Coronary artery (tissue), 2 donors: ENCODE data around the gene TCEAL2.
"Not testable (repeated sequence)": the region's sequence is repeated elsewhere in the genome, so short reads cannot be mapped to it uniquely, and the experiment has no call there.

Source experiments
- DNase-seq: peaks from one replicate; pipeline ENCODE4 v3.0.0-alpha.2; 2017; ENCODE audit warnings: low spot score
- H3K27ac ChIP-seq, 2 donors: fragments of 200-600 bp; sonication (generic); one replicate each; pipeline ENCODE4 v1.5.1; 2016 to 2019
- H3K4me3 ChIP-seq: fragments of 200-600 bp; sonication (generic); 2 replicates; pipeline ENCODE4 v1.5.1; 2016; ENCODE audit warnings: mild to moderate bottlenecking, moderate library complexity
- TF ChIP-seq, protein P1 (sequence below): fragments of 200-600 bp; sonication (generic); IDR thresholded peaks from one replicate; pipeline ENCODE4 v1.5.1; 2019; ENCODE audit warnings: antibody characterized with exemption

Gene TCEAL2

DNA sequence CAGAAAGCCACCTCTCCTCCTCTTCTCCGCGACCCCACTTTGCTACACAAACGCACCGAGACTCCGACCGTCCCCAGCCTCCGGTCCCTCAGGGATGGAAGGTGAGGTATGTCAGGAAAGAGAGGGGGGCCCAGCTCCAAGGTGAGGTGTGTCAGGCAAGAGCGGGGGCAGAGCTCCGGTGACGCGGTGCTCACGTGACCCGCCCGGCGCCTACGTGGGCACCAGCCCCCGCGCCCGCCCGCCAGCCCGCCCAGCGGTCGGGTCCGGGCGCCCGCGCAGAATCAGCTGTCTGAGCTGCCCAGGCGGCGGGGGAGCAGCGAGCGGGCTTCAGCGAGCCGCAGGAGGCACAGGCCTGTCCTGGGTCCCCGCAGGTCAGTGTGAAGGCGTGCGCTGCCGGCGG, at the start of gene TCEAL2:
TCEAL2 (plus strand) TSS at position 244 of the 400 bp plus-strand sequence. CDS start 1,152 bp downstream, outside the sequence.
- Histone ChIP-seq H3K27ac (peak within 1 kb of the TSS; percentile 37 to 68), H3K4me3 (peak within 1 kb of the TSS; percentile 64)
- DNase-seq, result not testable (repeated sequence)

DNA sequence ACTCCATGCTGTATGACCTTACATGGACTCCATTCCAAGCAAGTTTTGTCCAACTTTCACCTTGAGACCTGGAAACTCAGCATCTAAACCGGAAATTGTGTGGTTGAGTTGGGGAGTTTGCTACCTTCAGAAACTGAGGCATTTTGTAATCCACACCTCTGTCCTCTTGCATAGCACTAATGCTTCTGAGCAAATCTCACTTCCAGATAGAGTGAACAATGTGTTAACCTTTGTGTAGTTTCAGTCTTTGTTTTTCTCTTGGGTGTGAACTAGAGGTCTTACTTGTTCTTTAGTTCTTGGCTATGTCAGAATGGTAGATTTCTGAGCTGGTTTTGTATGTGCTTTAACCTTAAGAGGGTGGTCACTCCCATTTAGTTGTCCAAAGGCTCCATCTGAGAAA, 48.1 kb upstream of the TCEAL2 start:
- TF ChIP-seq, protein P1, sequence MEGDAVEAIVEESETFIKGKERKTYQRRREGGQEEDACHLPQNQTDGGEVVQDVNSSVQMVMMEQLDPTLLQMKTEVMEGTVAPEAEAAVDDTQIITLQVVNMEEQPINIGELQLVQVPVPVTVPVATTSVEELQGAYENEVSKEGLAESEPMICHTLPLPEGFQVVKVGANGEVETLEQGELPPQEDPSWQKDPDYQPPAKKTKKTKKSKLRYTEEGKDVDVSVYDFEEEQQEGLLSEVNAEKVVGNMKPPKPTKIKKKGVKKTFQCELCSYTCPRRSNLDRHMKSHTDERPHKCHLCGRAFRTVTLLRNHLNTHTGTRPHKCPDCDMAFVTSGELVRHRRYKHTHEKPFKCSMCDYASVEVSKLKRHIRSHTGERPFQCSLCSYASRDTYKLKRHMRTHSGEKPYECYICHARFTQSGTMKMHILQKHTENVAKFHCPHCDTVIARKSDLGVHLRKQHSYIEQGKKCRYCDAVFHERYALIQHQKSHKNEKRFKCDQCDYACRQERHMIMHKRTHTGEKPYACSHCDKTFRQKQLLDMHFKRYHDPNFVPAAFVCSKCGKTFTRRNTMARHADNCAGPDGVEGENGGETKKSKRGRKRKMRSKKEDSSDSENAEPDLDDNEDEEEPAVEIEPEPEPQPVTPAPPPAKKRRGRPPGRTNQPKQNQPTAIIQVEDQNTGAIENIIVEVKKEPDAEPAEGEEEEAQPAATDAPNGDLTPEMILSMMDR, result no peak
- no peak for DNase-seq
- Histone ChIP-seq H3K4me3 (no peak overlapping the region), H3K27ac (no peak overlapping the region)

DNA sequence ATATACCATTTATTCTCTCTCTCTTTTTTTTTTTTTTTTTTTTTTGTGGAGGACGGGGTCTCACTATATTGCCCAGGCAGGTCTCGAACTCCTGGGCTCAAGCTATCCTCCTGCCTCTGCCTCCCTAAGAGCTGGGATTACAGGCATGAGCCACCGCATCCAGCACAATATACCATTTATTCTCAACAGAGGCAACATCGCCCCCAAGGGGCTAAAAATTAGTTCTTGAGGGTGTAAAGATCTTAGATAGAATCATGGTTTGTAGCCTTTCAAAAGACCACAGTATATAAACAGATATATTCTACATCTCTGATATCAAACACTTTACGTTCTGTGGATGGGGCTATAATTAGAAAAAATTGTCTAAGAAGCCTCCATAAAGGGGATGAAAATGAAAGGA, 39.8 kb upstream of the TCEAL2 start:
- H3K27ac ChIP-seq, result no peak overlapping the region
- no peak overlapping the region for H3K4me3 ChIP-seq
- TF ChIP-seq, protein P1, result no peak
- DNase-seq, result no peak

DNA sequence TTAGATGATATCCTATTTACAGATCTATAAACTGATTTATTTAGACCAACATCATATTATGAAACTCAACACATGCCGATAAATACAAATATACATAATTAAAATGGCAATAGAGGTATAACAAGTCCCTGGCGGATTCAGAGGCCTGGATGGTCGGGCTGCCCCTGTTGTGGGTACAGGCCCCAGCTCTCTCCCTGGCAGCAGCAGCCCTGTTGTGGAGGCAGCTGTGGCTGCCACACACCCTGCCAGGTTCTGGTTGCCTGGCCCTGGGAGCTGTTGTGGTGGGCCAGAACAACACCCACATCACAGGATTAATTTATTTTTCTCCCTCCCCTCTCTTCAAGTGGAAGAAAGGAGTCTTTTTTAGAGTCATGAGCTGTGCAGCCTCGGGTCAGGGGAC, 12.1 kb upstream of the TCEAL2 start:
- no peak for DNase-seq
- Histone ChIP-seq H3K27ac (no peak overlapping the region), H3K4me3 (no peak overlapping the region)
- TF ChIP-seq, protein P1, result no peak

DNA sequence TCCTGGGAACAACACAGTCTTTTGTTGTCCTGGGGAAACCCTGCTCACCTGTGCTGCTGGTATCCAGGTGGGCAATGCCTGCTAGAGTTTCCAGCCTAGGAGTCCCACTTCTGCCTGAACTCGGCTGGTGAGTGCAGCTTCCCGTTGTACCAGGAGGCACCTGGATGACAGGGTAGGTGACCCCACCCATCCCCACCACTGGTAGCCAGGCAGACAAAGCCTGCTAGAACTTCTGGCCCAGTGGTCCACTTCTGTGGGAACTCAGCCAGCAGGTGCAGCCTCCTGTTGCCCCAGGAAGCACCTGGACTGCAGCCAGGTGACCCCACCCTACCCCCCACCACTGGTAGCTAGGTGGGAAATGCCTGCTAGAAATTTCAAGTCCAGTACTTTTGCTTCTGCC, 9.7 kb upstream of the TCEAL2 start:
- Histone ChIP-seq H3K27ac (no peak overlapping the region), H3K4me3 (no peak overlapping the region)
- DNase-seq, result no peak
- TF ChIP-seq, protein P1, result no peak

DNA sequence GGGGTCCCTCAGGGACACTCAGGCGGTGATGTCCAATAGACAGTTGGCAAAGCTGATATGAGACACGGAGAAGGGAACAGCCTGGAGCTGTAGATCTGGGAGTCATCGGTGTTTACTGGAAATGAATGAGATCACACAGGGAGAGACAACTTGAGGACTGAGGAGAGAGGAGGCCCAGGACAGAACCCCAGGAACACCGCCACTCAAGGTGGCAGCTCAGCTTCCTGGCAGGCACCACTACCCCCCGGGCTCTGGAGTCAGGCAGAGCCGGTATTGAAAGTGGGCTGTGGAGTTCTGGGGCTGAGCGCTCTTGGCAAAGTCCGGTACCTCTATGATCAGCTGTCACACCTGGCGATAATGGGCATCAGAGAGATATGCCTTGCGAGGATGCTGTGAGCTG, 465 bp upstream of the TCEAL2 start:
- Histone ChIP-seq H3K27ac (peak overlapping the region in 1 of 2 donors; percentile 68), H3K4me3 (peak overlapping the region; percentile 64)
- not testable (repeated sequence) for DNase-seq

DNA sequence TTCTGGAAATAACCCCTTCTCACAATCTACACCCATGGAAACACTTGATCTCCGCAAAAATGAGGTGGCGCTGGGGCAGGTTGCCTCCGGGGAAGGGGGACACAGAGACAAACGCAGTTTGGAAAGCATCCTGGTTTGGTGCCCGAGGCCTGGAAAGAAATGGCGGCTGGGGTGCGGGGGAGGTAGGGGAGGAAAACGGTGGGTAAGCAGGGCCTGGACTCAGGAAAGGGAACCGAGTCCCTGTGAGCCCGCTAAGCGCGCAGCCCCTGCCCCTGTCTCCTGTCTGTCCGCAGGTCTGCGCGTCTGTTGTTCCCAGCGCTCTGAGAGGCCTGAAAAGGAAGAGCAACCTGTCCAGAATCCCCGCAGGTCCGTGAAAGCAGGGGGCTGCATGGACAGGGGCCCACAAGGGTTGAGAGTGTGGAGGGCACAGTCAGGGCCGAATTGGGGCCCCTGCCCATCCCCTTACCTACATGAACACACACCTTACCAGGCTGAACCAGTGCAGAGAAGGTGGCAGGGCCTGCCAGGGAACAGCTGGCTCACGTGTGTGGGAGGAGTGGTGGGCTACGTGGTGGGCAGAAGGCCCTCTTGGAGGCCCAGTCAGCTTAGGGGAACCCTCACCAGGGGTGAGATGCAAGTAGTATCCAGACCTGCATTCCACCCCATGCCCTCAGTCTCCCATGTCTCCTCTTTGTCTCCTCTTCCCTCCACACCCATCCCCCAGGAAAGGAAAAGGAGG, 770 bp downstream of the TCEAL2 start:
- DNase-seq, result not testable (repeated sequence)
- H3K4me3 ChIP-seq, result peak overlapping the region; percentile 64
- H3K27ac ChIP-seq, result peak overlapping the region; percentile 37 to 68

DNA sequence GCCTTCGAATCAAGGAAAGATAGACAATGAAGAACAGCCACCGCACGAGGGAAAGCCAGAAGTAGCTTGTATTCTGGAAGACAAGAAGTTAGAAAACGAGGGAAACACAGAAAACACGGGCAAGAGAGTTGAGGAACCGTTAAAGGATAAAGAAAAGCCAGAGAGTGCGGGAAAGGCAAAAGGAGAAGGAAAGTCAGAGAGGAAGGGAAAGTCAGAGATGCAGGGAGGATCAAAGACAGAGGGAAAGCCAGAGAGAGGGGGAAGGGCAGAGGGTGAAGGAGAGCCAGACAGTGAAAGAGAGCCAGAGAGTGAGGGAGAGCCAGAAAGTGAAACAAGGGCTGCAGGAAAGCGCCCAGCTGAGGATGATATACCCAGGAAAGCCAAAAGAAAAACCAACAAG, 1.4 kb downstream of the TCEAL2 start:
- Histone ChIP-seq H3K4me3 (no peak overlapping the region), H3K27ac (no peak overlapping the region)
- DNase-seq, result no peak
- TF ChIP-seq, protein P1, result no peak

DNA sequence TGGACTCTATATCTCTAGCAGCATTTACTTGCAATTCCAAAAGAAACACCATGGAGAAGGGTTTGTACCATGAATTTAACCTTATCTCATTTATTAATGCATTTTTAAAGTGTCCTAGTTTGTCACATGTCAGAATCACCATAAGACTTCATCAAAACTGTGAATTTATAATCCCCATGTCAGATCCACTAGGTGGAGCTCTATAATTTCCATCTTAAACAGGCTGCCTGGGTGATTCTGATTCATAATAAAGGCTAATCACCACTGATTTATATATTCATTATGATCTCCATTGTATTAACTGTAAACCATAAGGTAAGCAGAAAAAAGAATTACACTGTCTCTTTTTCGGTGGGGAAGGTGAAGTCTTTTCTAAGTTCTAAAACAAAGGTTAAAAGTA, 4.0 kb downstream of the TCEAL2 start:
- DNase-seq, result no peak
- Histone ChIP-seq H3K4me3 (no peak overlapping the region), H3K27ac (no peak overlapping the region)
- TF ChIP-seq, protein P1, result no peak
